ENCODE measurements around the gene ACBD4. TPM values are rescaled to one million over a fixed set of nuclear protein-coding genes. Genes with fewer than 3 reads are reported as not detected.
A peak's percentile ranks its signal among the peaks of the same experiment; 100 is the strongest.

Gene ACBD4
- total and polyA plus RNA-seq, 2 of the 13 experiments (the other 11 are each of a cell fraction or from before 2014, with no cell fraction given): 16.1 to 26.9 TPM

DNA sequence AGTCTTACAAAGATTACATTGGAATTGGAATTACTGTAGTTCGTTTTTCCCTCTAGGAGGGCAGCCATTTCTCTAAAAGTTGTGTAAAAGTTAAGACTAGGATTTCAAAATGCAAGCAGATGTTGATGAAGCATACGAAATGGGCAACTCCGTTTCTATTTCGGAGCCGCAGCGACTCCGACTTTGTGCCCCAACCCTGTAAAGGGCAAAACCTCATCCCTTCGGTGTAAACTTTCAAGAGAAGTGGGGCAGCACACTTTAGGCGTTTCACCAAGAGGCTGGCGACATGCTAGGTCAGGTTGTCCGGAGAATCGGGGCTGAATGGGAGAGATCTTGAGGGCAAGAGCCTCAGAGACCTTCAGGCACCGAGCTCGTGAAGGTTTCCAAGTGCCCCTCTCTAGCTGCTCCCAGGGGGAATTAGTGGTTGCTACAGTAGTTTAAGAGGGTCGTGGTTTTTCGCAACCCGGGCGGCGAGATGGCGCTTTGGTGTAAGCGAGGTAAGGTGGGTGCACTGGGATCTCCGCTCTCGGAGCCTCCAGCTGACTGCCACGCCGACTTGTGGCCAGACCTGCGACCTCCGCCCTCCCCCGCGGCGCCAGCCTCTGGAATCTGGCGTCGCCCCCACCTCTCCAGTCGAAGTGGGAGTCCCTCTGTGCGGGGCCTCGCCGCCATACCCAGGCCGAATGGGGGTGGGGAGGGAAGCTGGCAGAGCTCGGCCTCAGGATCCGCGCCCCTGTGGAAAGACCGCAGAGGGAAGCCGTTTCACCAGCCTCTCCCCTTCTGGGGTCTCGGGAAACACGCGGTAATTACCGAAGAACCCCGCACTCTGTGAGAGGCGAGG lies 25.2 kb downstream of the ACBD4 start (continued):
- TF ChIP-seq ZNF639 (CRISPR knock-in tag; conservative IDR thresholded peaks at IDR 0.05) (no peak), ZNF644 (CRISPR knock-in tag; IDR thresholded peaks at IDR 0.05; ENCODE audit: low read depth) (0 out of 2 replicates have a peak, but pooled peaks have one; percentile 8), KDM5B (CRISPR knock-in tag; IDR thresholded peaks at IDR 0.05; ENCODE audit: borderline replicate concordance) (0 out of 2 replicates have a peak, but pooled peaks have one; percentile 95), ONECUT2 (CRISPR knock-in tag; IDR thresholded peaks at IDR 0.05) (0 out of 2 replicates have a peak, but pooled peaks have one; percentile 55), ATF5 (CRISPR knock-in tag; IDR thresholded peaks at IDR 0.05; ENCODE audit: low read depth) (peak; percentile 75; the same call in 1 of the 2 replicates), ZNF331 (CRISPR knock-in tag; IDR thresholded peaks at IDR 0.05) (0 out of 2 replicates have a peak, but pooled peaks have one; percentile 17), ZNF615 (CRISPR knock-in tag; IDR thresholded peaks at IDR 0.05; ENCODE audit: borderline replicate concordance) (no peak), TMF1 (CRISPR knock-in tag; IDR thresholded peaks at IDR 0.05; ENCODE audit: low read depth) (no peak), GMEB2 (CRISPR knock-in tag; IDR thresholded peaks at IDR 0.05; ENCODE audit: low read depth) (no peak), ZNF501 (CRISPR knock-in tag; IDR thresholded peaks at IDR 0.05) (no peak; the same call in 1 of the 2 replicates), ZNF547 (CRISPR knock-in tag; IDR thresholded peaks at IDR 0.05) (peak; percentile 61; the same call in 1 of the 2 replicates), NCOA5 (CRISPR knock-in tag; IDR thresholded peaks at IDR 0.05) (0 out of 2 replicates have a peak, but pooled peaks have one; percentile 69), RERE (CRISPR knock-in tag; IDR thresholded peaks at IDR 0.05; ENCODE audit: low read depth) (peak; percentile 25; the same call in 1 of the 2 replicates)
- TF ChIP-seq, protein P1, sequence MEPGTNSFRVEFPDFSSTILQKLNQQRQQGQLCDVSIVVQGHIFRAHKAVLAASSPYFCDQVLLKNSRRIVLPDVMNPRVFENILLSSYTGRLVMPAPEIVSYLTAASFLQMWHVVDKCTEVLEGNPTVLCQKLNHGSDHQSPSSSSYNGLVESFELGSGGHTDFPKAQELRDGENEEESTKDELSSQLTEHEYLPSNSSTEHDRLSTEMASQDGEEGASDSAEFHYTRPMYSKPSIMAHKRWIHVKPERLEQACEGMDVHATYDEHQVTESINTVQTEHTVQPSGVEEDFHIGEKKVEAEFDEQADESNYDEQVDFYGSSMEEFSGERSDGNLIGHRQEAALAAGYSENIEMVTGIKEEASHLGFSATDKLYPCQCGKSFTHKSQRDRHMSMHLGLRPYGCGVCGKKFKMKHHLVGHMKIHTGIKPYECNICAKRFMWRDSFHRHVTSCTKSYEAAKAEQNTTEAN (CRISPR knock-in tag; conservative IDR thresholded peaks at IDR 0.05): peak; percentile 86
- TF ChIP-seq, protein P2, sequence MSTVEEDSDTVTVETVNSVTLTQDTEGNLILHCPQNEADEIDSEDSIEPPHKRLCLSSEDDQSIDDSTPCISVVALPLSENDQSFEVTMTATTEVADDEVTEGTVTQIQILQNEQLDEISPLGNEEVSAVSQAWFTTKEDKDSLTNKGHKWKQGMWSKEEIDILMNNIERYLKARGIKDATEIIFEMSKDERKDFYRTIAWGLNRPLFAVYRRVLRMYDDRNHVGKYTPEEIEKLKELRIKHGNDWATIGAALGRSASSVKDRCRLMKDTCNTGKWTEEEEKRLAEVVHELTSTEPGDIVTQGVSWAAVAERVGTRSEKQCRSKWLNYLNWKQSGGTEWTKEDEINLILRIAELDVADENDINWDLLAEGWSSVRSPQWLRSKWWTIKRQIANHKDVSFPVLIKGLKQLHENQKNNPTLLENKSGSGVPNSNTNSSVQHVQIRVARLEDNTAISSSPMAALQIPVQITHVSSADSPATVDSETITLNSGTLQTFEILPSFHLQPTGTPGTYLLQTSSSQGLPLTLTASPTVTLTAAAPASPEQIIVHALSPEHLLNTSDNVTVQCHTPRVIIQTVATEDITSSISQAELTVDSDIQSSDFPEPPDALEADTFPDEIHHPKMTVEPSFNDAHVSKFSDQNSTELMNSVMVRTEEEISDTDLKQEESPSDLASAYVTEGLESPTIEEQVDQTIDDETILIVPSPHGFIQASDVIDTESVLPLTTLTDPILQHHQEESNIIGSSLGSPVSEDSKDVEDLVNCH (CRISPR knock-in tag; IDR thresholded peaks at IDR 0.05): 0 out of 2 replicates have a peak, but pooled peaks have one; percentile 29
